Smooth muscle cell of the brain vasculature (primary cell): ENCODE results near the gene PUM2.
"Not testable (repeated sequence)": the region's sequence is repeated elsewhere in the genome, so short reads cannot be mapped to it uniquely, and the experiment has no call there.

Experiments
- DNase-seq: peaks from one replicate; pipeline ENCODE4 v3.0.0-alpha.2; 2012; ENCODE audit warnings: low read depth, low spot score

PUM2 gene

DNA sequence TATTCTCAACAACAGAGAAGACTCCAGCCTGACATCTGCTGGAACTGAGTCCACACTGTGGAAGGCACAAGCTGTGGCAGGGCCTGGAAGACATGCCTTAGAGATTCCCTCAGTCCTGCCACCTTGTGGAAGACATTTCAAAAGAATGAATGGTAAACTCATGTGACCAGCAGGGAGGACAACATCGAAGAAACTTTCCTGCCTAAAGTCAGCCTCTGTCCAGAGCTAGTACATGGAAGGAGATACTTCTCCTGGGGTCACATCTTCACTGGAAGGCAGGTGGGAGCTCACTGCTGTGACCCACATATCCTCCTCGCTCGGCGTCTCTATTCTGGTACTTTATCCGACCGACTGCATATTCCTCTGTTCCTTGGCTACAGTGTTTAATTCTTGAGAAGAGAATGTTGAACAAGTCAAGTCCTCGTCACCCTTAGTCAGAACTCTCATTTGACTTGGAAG, 59.5 kb downstream of the PUM2 start:
- peak; percentile 67 for DNase-seq

DNA sequence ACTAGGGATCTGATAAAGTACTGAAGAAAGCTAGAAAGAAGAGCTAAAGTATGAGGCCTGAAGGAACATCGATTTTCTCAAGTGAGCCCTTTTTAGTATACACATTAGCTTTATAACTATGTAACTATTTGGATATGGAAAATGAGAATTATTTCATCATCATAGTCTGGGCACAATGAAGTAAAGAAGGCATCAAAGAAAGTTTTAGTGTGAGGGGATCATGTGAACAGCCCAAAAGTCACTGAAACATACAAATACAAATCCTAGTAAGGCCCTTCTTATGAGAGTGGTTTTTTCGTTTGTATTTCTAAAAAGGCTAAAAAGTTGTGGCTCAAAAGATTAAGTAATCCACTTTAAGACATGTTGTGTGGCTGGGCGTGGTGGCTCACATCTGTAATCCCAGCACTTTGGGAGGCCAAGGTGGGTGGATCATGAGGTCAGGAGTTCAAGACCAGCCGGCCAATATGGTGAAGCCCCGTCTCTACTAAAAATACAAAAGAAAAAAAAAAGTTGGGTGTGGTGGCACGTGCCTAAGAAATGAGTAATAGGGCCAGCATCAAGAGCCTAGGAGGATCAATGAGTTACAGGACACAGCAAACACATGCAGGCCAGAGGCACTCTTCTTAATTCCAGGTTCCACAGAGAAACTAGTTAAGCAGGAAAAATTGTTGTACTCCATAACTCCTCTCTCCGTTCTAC, 61.9 kb downstream of the PUM2 start:
- no peak for DNase-seq

DNA sequence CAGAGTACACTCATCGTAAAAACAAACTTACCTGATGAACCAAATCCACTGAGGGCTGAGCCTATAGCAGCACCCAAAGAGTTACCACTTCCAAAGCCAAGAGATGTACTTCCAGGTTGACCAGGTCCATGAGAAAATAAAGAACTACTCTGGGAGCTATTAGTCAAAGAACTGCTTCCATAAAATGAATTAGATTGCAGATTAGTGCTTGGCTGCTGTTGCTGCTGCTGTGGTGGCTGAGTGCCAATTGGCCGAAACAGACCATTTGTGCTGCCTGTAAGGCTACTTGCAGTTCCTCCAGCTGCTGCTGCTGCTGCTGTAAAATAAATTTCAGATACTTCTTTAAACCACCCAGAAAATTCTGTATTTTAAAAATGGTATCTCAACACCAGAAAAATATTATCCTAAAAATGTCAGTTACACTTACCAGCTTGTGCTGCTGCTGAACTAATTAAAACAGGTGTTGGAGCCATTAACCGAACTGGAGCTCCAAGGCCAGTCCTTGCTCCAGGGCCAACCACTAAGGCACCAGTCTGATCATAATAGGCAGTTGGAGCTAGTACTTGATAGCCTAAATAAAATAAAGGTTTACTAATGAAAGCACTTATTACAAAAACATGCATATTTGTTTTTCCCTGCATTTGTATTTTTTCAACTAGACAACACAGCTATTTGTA, 67.6 kb downstream of the PUM2 start:
- DNase-seq, result no peak

DNA sequence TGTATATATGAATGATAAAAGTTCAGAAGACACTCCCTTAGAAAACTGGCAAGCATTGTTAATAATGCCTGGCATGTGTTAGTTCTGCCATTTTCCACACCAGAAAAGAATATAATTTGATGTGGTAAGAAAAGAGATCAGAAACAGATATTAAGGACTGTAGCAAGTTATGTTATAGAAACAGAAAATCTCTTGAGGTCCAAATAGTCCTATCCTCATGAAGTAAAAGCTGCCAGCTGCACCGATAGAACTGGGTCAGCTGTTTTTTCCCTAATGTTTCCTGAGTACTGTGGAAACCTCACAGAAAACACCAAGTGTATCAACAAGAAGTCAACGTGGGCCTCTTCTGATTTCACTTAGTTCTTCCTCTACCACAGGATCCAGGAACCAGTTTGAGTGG, 68.8 kb downstream of the PUM2 start:
- DNase-seq, result no peak

DNA sequence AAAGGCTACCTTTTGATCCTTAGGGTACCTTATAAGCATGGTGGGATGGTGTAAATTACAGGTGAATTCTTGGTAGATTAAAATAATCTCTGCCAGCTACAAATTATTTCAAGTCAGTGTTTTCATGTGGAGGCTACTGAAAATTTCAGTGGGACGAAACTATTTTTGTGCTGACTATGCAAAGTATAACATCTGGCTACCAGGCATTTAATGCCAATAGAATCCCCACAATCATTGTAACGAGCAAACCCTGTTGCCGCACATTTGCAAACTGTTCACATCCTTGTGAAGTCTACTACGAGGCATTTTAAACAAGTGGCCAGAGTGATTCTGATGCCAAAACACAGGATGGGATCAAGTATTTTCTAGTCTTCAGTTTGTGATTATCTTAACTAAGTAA, 77.6 kb downstream of the PUM2 start:
- DNase-seq, result no peak

DNA sequence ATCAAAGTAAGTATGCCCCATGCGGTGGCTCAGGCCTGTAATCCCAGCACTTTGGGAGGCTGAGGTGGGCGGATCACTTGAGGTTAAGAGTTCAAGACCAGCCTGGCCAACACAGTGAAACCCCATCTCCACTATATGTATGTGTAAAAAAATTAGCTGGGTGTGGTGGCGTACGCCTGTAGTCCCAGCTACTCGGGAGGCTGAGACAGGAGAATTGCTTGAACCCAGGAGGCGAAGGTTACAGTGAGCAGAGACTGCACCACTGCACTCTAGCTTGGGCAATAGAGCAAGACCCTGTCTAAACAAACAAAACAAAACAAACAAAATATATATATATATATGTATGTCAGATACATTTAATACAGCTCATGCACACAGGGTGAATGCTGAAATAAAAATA, 82.3 kb downstream of the PUM2 start:
- not testable (repeated sequence) for DNase-seq

DNA sequence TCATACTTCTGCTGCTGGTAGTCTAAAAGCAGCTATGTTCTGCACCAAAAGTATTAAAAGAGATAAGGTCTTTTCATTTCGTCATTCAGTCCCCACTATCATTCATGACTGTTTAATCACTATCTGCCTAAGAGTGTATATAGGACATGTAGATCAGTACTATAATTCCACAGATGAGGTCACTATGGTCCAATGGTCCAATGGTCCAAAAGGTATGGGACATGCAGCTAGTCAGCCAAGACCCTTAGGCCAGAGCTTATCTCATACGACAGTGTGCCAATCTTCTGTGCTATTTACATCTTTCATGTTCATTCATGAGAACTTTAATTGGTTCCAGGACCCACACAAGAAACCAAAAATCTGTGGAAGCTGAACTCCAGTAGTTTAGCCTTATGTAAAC, 83.1 kb downstream of the PUM2 start:
- no peak for DNase-seq

DNA sequence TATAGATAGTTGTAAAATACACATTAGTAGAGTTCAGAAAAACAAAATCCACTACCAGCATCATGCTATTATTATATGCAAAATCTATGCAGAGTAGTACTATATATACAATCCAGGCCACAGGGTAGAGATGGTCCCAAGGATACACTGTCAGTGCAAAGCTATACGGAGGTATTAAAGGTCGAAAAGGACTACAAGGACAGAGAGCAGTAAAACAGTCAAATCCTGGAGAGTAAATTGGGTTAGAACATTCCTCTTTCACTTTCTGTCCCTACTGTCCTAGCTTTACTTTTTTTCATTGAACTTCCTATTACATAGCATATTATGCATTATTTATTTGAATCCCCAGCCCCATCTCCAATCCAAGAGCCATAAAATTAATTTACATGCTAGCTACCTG, 86.0 kb downstream of the PUM2 start:
- DNase-seq, result no peak

DNA sequence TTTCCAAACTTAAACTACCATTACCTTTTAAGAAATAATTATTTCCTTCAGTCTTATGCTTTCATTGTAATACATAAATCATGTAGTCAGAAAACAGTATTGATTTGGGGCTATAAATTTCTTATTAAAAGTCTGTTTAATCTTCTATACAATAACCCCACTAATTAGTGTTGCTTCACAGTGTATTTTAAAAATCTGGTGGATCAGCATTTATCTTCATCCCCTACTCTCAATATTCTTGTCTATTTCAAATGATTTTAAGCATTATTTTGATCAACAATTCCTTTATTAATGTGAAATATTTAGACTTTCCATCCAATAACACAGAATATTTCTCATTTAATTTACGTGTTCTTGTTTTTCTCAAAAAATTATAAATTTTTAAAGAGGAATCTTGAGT, 93.2 kb downstream of the PUM2 start:
- no peak for DNase-seq

DNA sequence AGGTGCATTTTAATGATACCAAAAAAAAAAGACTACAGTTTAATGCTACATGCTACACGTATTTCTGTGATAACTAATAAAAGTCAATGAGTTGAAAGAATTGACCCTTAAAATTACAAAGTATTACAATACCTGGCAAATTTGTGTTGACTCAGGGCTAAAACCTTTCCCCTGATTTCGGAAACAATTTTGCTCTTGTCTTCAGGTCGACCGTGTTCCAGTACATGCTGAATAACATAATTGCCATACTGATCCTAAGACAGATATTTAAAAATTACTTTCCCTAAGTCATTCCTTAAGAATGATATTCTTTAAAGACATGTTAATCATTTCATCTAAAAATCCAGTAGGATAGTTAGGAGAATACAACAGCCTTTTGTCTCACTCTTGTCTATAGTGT, 95.9 kb downstream of the PUM2 start:
- no peak for DNase-seq

DNA sequence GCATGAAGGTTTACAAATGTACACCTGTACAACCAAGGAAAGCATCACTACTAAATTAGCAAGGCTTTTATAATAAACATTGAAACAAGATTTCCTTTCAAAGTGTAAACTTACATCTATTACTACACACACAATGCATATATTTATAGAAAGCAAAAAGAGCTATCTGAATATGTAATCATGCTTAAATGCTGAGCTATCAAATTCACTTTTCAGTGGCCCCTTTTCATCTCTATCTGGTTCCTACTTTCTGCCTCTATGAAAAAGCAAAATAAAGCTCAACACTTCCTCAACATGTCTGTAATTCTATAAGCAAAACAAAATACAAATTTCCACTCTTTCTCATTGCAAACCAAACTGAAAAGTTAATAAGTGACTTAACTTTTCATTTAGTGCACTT, 100.2 kb downstream of the PUM2 start:
- DNase-seq, result no peak

DNA sequence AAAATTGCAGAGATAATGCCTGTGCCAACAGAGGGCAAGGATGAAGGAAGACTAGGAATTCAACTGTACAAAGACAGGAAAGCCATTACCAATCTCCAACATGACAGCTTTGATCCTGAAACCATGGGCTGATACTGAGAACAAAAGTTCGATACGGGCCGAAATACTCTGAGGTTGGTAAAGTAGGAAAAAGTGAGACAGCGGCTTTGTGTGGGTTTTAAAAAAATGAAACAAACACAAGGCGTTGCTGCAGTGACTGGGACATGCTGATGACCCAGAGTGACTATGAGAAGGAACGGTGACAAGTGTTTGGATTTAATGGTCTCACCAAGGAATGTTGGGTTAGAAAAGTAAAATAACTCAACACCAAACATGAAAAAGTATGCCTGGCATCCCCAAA, 101.5 kb downstream of the PUM2 start:
- DNase-seq, result no peak

DNA sequence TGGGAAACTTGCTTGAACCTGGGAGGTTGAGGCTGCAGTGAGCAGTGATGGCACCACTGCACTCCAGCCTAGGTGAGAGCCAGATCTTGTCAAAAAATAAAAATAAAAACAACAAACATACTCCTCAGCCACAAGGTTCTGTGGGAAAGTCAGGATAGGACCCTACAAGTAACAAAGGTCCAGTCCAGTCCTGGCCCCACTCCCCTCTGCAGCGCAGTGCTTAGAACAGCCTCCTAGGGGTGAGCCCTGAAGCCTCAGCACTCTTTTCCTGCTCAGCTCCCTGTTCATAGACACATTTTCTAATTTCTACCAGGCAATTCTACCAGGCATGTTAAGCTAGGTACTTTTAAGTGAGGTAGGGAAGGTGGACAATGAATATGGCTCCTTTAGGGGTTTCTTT, 103.6 kb downstream of the PUM2 start:
- no peak for DNase-seq

DNA sequence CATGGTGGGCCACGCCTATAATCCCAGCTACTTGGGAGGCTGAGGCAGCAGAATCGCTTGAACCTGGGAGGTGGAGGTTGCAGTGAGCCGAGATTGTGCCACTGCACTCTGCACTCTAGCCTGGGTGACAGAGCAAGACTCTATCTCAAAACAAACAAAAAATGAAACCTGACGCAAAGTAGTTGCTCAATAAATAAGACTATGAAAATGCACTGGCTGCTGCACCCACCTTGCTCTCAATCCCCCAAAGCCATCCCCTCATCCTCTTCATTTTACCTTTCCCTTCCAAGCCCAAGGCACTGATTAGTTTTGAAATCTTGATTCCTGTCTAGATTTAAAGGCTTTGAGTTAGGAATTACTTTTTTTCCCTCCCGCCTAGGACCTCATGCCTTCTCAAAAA, 107.0 kb downstream of the PUM2 start:
- DNase-seq, result not testable (repeated sequence)

DNA sequence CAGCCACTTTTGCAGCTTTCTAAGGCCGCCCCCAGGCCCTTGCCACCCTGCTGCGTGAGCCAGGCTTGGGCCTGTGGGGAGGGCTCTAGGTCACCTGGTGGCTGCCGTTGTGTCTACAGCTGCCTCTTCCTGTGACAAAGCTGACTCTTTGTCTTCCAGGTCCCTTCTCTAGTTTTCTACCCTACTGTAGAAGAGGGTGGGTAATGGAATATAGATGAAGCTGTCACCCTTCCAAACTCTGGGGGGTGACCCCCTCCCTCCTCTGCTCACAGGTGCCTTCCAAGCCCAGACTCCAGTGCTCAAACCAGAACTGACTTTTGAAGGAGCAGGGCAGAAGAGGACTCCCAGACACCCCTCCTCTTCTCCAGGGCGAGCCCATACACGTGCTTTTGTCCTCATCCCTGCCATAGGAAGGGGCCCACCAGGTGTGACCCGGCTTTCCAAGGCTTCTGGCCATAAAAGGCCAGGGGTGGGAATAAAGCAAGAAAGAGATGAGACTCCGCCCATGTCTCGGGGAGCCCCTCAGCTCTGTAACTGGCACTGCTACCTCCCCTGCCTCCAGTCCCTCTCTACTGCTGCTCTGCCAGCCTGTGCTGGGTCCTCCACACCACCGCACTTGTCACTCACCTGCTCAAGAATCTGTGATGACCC, 107.8 kb downstream of the PUM2 start:
- no peak for DNase-seq

DNA sequence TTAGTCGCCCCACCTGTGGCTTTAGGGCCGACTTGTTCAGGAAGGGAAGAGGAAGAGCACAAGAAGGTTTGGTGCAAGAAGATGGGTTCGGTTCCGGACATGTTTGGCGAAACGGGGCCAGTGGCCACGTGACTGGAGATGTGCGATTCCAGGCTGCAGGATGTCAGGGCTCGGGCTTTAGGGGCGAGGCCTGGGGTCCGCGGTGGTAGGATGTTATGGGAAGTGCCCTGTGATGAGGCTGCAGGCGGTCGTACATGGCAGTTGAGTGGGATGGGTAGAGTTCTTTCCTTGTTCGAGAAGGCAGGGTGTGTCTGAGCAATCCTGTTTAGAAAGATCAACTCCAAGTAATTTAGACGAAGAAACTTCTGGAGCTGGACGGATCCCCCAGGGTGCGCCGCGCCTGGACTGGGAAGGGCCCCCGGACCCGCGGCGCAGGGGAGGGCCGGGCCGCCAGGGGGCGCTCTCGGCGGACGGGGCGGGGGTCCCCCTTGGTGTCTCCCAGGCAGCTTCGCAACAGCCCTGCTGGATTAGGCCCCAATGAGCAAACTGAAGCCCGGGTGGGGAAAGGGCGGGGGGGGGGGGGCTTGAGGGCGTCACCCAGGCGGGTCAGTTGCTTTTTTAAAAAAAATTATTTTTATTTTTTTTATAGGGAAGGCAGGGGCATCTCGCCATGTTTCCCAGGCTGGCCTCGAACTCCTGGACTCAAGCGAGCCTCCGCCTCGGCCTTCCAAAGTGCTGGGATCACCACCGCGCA, 108.5 kb downstream of the PUM2 start:
- DNase-seq, result no peak

DNA sequence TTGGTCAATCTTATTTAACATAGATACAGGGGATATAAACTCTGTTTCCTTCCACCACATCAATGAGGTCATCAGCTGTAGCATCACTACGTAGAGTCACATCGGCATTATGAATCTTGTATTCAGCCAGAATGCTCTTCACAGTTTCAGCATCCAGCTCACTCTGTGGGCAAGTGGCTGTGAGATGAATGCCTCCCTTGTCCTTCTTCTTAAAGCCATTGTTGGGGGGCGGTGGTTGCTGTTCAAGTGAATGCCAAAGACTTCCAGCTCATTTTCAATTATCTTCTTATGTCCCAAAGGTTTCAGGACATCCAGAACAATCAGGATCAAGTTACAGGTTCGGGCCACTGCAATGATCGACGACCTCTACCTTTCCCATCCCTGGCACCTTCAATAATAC, 110.4 kb downstream of the PUM2 start:
- DNase-seq, result not testable (repeated sequence)

DNA sequence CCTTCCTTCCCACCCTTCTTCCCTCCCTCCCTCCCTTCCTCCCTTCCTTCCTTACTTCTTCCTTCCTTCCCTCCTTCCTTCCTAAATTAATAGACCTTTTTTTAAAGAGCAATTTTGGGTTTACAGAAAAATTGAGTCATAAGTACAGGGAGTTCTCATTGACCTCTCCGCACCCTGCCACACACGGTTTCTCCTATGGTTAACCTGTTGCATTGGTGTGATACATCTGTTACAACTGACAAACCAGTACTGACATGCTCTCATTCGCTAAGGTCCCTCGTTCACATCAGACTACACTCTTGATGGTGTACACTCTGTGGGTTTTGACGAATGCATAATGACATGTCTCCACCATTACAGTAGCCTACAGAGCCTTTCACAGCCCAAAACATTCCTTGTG, 114.1 kb downstream of the PUM2 start:
- no peak for DNase-seq

DNA sequence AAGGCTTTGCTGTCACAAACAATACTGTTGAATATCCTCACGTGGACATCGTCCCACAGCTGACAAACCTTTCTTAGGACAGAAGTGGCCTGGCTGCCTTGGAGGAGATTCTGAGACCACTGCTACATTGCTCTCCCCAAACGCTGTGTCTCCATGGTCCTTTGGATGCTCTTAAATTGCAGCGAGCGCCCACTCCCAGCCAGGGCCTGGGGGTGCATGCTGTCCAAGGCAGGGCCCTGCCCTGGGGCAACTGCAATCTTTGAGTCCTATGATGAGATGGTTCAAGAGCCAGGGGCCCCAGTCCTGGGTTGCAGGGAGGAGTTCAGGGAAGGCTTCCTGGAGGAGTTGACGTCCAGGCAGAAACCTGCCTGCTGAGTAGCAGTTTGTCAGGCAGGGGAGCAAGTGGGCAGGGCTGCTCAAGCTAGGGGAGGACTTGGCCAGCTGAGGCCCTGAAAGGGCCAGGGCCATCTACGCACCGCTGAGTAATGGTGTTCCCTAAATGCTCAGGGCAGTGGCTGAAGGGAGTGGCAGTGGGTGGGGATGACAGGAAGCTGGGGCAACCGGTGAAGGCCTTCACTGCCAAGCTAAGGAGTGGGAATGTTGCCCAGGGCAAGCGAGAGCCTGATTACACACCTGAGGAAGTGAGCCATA, 114.9 kb downstream of the PUM2 start:
- no peak for DNase-seq

DNA sequence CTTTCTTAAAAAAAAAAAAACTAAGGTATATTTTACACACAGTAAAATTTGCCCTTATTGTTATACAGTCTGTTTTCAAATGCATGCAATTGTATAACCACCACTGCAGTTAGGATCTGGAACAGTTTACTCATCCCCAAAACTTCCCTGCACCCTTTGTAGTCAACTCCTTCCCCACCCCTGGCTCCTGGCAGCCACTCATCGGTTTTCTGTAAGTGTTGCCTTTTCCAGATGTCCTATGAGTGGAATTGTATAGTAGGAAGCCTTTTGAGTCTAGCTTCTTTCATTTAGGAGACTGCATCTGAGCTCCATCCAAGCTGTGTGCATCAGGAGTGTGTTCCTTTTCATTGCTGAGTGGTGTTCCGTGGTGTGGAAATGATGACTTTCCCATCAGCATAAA, 116.0 kb downstream of the PUM2 start:
- DNase-seq, result not testable (repeated sequence)

DNA sequence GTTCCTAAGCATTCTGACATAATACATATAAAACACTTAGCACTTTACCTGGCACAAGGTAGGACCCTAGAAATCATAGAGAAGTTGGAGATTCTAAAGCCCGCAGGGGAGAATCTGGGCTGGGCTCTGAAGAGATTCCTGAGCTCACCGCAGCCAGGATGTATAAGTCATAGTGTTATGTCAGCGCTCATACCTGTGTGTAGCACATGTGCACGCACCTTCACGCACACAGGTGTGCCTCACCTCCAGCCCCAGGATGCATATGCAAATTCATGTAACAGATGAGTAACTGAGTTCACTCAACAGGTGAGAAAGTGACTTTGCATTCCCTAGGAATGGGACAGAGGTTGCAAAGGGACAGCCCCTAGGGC, 117.8 kb downstream of the PUM2 start:
- DNase-seq, result no peak

DNA sequence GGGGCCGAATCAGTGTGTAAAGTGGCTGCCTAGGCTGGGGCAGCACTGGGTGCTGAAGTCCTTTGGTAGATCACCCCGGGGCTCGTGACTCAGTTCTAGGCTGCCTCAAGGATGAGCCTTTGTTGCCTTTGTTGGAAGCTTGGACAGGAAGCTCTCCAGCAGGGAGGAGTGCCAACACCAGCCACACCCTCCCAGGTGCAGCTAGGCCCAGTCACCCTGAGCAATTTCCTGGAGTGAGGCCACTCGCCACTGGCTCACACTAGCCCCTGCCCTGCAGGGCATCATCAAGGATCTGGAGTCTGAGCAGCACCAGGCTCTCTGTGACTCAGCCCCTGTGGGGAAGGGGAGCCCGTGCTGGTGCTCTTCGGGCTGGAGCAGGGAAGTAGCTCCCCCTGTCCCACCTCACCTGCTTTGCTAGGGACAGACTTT, 119.0 kb downstream of the PUM2 start:
- no peak for DNase-seq
